Esophagus squamous epithelium (tissue), 4 donors: Measurements from ENCODE around the gene RBMS3.

ENCODE experiments used
- POLR2A ChIP-seq, 4 donors: fragments of 450-650 bp; IDR thresholded peaks; one replicate each; pipeline ENCODE4 v1.6.1; 2017; ENCODE audit warnings: antibody characterized with exemption in 4 of 4, mild to moderate bottlenecking in 4 of 4, moderate library complexity in 3 of 4
- TF ChIP-seq, protein P1 (sequence below), 6 experiments: fragments of 450-650 bp in 4 of 6; fragments of 200-600 bp in 2 of 6; sonication (generic) in 2 of 6; IDR thresholded peaks; one replicate each; pipeline ENCODE4 v1.5.1; 2016 to 2019; ENCODE audit warnings: antibody characterized with exemption in 6 of 6, mild to moderate bottlenecking in 4 of 6, moderate library complexity in 4 of 6

DNA sequence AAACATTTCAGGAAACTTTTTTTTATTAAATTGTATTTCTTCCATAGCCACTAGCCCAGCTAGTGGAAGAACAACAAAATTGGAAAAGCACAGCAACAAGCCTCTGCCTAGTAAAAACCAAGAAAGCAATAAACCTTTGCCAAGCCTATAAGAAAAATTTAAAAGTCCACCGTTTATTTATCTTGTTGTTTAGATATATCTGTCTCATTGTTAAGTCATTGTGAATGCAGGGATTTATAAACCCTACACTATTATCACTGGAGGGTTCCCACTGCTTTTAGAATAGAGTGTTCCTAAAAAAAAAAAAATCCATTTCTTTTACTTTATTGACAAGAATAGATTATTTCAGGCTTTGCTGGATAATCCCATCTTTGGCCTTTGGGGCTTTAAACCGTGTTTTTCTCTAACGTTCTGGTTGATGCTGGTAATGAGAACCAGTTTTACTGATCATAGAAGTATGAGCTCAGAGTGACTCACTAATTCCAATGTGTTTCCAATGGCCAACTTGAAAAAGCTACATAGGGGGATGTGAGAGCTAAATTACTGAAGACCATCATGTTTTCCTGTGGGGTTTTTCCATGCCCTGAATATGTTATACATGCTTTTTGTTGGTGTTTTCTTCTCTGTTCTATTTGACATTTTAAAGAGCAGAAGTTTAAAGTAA is 634.1 kb downstream of the RBMS3 start:
- TF ChIP-seq, protein P1, sequence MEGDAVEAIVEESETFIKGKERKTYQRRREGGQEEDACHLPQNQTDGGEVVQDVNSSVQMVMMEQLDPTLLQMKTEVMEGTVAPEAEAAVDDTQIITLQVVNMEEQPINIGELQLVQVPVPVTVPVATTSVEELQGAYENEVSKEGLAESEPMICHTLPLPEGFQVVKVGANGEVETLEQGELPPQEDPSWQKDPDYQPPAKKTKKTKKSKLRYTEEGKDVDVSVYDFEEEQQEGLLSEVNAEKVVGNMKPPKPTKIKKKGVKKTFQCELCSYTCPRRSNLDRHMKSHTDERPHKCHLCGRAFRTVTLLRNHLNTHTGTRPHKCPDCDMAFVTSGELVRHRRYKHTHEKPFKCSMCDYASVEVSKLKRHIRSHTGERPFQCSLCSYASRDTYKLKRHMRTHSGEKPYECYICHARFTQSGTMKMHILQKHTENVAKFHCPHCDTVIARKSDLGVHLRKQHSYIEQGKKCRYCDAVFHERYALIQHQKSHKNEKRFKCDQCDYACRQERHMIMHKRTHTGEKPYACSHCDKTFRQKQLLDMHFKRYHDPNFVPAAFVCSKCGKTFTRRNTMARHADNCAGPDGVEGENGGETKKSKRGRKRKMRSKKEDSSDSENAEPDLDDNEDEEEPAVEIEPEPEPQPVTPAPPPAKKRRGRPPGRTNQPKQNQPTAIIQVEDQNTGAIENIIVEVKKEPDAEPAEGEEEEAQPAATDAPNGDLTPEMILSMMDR (IDR thresholded peaks at IDR 0.05), result no peak
- TF ChIP-seq POLR2A (IDR thresholded peaks at IDR 0.05), result no peak
